Neural progenitor cell (in vitro differentiated cells): ENCODE measurements around the gene ATRN.

Experiments used
- EZH2 ChIP-seq: fragments of 200-600 bp; sonication (generic); IDR thresholded peaks from 2 replicates; pipeline ENCODE4 v1.6.1; 2017; ENCODE audit warnings: antibody characterized with exemption, mild to moderate bottlenecking, moderate library complexity
- TF ChIP-seq, protein P1 (sequence below): fragments of 200-600 bp; sonication (generic); IDR thresholded peaks from 2 replicates; pipeline ENCODE4 v1.5.1; 2017; ENCODE audit warnings: antibody characterized with exemption, mild to moderate bottlenecking

GRCh38 chr20:3470627-3471396 is at the start of gene ATRN:
- TF ChIP-seq, protein P1, sequence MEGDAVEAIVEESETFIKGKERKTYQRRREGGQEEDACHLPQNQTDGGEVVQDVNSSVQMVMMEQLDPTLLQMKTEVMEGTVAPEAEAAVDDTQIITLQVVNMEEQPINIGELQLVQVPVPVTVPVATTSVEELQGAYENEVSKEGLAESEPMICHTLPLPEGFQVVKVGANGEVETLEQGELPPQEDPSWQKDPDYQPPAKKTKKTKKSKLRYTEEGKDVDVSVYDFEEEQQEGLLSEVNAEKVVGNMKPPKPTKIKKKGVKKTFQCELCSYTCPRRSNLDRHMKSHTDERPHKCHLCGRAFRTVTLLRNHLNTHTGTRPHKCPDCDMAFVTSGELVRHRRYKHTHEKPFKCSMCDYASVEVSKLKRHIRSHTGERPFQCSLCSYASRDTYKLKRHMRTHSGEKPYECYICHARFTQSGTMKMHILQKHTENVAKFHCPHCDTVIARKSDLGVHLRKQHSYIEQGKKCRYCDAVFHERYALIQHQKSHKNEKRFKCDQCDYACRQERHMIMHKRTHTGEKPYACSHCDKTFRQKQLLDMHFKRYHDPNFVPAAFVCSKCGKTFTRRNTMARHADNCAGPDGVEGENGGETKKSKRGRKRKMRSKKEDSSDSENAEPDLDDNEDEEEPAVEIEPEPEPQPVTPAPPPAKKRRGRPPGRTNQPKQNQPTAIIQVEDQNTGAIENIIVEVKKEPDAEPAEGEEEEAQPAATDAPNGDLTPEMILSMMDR = peak; percentile 9
- TF ChIP-seq EZH2 = no peak
